ENCODE results near the gene SPINT2. TPM values are rescaled to one million over a fixed set of nuclear protein-coding genes. Genes with fewer than 3 reads are reported as not detected.

Gene SPINT2
- total and polyA plus RNA-seq, 2 of the 13 experiments (the other 11 are each of a cell fraction or from before 2014, with no cell fraction given): 0.31 to 0.77 TPM

DNA sequence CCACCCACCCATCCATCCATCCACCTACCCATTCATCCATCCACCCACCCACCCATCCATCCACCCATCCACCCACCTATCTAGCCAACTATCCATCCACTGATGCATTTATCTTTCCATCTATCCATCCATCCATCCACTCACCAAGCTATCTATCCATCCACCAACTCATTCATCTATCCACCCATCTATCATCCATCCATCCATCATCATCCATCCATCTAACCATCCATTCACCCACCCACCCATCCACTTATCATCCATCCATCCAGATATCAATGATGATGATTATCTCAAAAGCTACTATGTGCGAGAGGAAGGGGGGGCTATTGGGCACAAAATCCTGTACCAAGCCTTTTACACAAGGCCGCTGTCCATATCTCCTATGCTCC, 45.9 kb downstream of the SPINT2 start (continued):
- TF ChIP-seq, protein P1, sequence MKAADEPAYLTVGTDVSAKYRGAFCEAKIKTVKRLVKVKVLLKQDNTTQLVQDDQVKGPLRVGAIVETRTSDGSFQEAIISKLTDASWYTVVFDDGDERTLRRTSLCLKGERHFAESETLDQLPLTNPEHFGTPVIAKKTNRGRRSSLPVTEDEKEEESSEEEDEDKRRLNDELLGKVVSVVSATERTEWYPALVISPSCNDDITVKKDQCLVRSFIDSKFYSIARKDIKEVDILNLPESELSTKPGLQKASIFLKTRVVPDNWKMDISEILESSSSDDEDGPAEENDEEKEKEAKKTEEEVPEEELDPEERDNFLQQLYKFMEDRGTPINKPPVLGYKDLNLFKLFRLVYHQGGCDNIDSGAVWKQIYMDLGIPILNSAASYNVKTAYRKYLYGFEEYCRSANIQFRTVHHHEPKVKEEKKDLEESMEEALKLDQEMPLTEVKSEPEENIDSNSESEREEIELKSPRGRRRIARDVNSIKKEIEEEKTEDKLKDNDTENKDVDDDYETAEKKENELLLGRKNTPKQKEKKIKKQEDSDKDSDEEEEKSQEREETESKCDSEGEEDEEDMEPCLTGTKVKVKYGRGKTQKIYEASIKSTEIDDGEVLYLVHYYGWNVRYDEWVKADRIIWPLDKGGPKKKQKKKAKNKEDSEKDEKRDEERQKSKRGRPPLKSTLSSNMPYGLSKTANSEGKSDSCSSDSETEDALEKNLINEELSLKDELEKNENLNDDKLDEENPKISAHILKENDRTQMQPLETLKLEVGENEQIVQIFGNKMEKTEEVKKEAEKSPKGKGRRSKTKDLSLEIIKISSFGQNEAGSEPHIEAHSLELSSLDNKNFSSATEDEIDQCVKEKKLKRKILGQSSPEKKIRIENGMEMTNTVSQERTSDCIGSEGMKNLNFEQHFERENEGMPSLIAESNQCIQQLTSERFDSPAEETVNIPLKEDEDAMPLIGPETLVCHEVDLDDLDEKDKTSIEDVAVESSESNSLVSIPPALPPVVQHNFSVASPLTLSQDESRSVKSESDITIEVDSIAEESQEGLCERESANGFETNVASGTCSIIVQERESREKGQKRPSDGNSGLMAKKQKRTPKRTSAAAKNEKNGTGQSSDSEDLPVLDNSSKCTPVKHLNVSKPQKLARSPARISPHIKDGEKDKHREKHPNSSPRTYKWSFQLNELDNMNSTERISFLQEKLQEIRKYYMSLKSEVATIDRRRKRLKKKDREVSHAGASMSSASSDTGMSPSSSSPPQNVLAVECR (CRISPR knock-in tag; IDR thresholded peaks at IDR 0.05; ENCODE audit: borderline replicate concordance): no peak
- TF ChIP-seq ZSCAN20 (CRISPR knock-in tag; IDR thresholded peaks at IDR 0.05; ENCODE audit: borderline replicate concordance) (no peak), ZNF891 (CRISPR knock-in tag; IDR thresholded peaks at IDR 0.05) (no peak), ZNF672 (CRISPR knock-in tag; IDR thresholded peaks at IDR 0.05) (no peak), ZNF883 (CRISPR knock-in tag; IDR thresholded peaks at IDR 0.05; ENCODE audit: not compliant biosample characterization) (no peak)

GRCh38 chr19:38310986-38311385, 46.6 kb downstream of the SPINT2 start:
- intact Hi-C loops (cut with micrococcal nuclease; ENCODE audit: unreplicated experiment): no loop called here
- in situ Hi-C loops (cut with HindIII; ENCODE audit: extremely low pct_ligation_motif_present, low pct_unique_long_range_greater_than_20kb): no loop called here

More at GRCh38 chr19:38310986-38311385, 46.6 kb downstream of the SPINT2 start:
- Histone ChIP-seq H3K27ac (ENCODE audit: extremely low read length, insufficient read depth, low read length) (no peak overlapping the region), H2AFZ (ENCODE audit: low read length) (no peak overlapping the region), H3K9me3 (ENCODE audit: low read length) (no peaks in the 10 kb centered on the region), H3K4me2 (ENCODE audit: low read depth, low read length) (no peak overlapping the region), H3K36me3 (replicated peaks in 1 of 2; ENCODE audit: control insufficient read depth in 1 of 2, insufficient read depth in 2 of 2, low read length in 2 of 2) (peaks cover 3 to 6% of the 10 kb centered on the region in 2 experiments; a peak in 3 of 5 replicates), H3K4me3 (replicated peaks in 1 of 3; ENCODE audit: insufficient read depth in 1 of 3, low read depth in 2 of 3, low read length in 3 of 3) (no peak overlapping the region), H3K79me2 (ENCODE audit: insufficient read depth, low read length) (peaks cover 4% of the 10 kb centered on the region), H4K20me1 (ENCODE audit: insufficient read depth, low read length) (no peaks in the 10 kb centered on the region), H3K27me3 (ENCODE audit: control insufficient read depth in 1 of 2, insufficient read depth in 2 of 2, low read length in 2 of 2) (no peaks in the 10 kb centered on the region; a peak in 2 of 5 replicates), H3K9ac (ENCODE audit: insufficient read depth, low read depth, low read length) (no peak overlapping the region), H3K4me1 (ENCODE audit: insufficient read depth, low read length) (peaks cover 12% of the 10 kb centered on the region)
- POLR2A ChIA-PET: no interaction called here
- WGBS (ENCODE audit: low lambda C conversion rate): over 99% methylated on average over 6 of the region's 6 CpGs
- no peak for FAIRE-seq
- ATAC-seq: no peak
- TF ChIP-seq ETS1 (CRISPR knock-in tag; IDR thresholded peaks at IDR 0.05) (no peak), ZNF138 (CRISPR knock-in tag; IDR thresholded peaks at IDR 0.05; ENCODE audit: low read depth) (no peak), ZNF674 (CRISPR knock-in tag; IDR thresholded peaks at IDR 0.05; ENCODE audit: low read depth) (no peak), FUBP1 (CRISPR knock-in tag; IDR thresholded peaks at IDR 0.05; ENCODE audit: borderline replicate concordance) (no peak), ZNF205 (CRISPR knock-in tag; IDR thresholded peaks at IDR 0.05) (no peak), CBX1 (IDR thresholded peaks at IDR 0.05; ENCODE audit: low read depth) (no peak), DNMT3B (CRISPR knock-in tag; conservative IDR thresholded peaks at IDR 0.05) (no peak), PCBP1 (IDR thresholded peaks at IDR 0.05; ENCODE audit: borderline replicate concordance, low read depth, low read length) (no peak), RXRA (CRISPR knock-in tag; IDR thresholded peaks at IDR 0.05) (no peak), AGO2 (optimal IDR thresholded peaks at IDR 0.05; ENCODE audit: low read depth, low read length) (no peak)
- CTCF ChIA-PET (ENCODE audit: low intra/inter-chr PET ratio, low total read pairs): no interaction called here
- no peak for DNase-seq (ENCODE audit: low spot score)
- no TSS peak for BruUV-seq (replicated peaks)
